GM18511 (cell line): Measurements from ENCODE around the gene LONRF2.
"Not testable (repeated sequence)": the region's sequence is repeated elsewhere in the genome, so short reads cannot be mapped to it uniquely, and the experiment has no call there.

ENCODE experiments used
- ATAC-seq: cut with Tn5 transposase; IDR thresholded peaks from one replicate; pipeline ENCODE4 v1.9.1; 2021; ENCODE audit warnings: mild to moderate bottlenecking, moderate library complexity; ENCODE audit not compliant: unreplicated experiment

The LONRF2 gene

GRCh38 chr2:100321866-100322820 lies at the start of gene LONRF2:
Gene LONRF2, minus strand, starts transcription at chr2:100322501. Its CDS starts 408 bp downstream, at chr2:100322093.
- ATAC-seq: no peak

- ATAC-seq: no peak
Observed at GRCh38 chr2:100367163-100367562, 44.9 kb upstream of the LONRF2 start.

GRCh38 chr2:100365434-100365833 lies 43.1 kb upstream of the LONRF2 start:
- no peak for ATAC-seq

DNA sequence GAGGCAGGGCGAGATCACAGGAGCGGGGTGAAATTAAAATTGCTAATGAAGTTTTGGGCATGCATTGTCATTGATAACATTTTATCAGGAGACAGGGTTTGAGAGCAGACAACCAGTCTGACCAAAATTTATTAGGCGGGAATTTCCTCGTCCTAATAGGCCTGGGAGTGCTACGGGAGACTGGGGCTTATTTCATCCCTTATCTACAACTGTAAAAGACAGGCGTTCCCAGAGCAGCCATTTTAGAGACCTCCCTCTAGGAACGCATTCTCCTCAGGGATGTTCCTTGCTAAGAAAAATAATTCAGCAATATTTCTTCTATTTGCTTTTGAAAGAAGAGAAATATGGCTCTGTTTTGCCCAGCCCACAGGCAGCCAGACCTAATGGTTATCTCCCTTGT lies 40.0 kb upstream of the LONRF2 start:
- not testable (repeated sequence) for ATAC-seq

DNA sequence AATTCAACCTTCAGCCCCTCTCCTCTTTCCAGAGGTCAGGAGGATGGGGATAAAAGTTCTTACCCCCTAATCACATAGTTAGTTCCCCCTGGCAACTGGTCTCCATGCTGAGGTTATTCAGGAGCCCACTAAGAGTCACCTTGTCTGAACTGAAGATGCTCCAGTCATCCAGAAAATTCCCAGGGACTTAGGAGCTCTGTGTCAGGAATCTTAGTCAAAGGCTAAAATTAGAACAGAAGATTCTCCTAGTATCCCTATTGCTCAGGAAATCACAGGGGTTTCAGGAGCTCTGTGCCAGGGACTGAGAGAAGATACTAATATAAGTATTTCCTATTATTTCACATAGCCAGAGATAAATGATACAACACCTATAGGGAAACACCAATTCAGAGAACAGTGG lies 37.3 kb upstream of the LONRF2 start:
- ATAC-seq: no peak

GRCh38 chr2:100358554-100358953 lies 36.3 kb upstream of the LONRF2 start:
- ATAC-seq: no peak

GRCh38 chr2:100352521-100352920 lies 30.2 kb upstream of the LONRF2 start:
- ATAC-seq: no peak

DNA sequence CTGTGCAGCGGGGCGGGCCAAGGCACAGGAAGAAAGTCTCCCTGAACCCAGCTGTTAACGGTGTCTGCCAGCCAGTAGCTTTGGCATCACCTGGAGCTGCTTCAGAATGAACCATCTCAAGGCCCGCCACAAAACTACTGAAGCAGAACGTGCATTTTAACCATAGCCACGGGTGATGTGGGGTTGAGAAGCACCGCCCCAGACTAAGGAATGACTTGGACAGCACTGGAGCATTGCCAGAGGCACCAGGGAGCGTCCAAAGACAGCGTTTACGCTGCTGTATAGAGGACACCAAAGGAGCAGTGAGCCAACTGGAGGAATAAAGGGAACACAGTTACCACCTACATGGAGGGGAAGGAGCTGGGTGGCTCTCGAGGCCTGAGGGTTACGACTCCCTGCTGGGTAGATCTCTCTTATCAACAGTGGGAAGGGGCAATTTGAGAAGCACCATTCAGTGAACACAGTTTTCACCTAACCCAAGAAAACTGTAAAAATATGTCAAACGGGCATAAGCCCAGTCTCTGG lies 28.4 kb upstream of the LONRF2 start:
- no peak for ATAC-seq

GRCh38 chr2:100345144-100345543 lies 22.8 kb upstream of the LONRF2 start:
- not testable (repeated sequence) for ATAC-seq

- ATAC-seq: no peak
Observed at GRCh38 chr2:100344433-100344832, 22.1 kb upstream of the LONRF2 start.

- not testable (repeated sequence) for ATAC-seq
Observed at GRCh38 chr2:100342466-100342865, 20.2 kb upstream of the LONRF2 start.

DNA sequence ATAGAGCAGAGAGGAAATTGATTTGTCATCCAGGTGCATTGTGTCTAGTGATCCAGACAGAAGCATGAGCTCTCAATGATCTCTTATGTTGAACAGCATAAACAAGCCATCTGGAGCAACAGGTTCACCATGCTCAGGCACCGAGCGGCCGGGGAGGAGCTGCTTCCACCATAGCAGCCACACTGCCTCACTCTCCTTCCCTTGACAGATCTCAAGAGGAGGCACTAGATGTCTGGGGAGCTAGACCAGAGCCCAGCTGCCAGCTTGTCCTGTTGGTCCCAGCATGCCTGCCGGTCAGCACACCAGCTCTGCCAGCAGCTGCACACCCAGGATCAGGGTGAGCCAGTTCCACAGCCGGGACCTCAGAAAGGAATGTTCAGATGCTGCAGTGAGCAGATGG lies 17.5 kb upstream of the LONRF2 start:
- ATAC-seq: no peak

DNA sequence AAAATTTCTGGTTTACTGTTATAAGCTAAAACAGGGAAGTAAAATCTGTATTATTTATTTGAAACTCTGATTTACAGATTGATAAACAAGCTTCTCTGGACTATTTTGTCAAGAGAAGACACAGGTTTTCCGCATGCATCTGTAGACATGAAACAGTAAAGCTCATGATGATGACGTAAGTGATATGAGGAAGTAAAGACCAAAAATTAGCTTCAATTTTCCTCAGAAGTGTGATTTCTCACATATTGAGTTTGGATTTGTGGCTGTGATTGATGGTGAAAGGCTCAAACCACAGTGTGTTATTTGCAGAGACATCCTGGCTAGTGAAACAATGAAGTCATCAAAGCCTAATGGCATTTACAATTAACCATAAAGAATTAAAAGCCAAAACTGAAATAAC lies 12.6 kb upstream of the LONRF2 start:
- no peak for ATAC-seq

DNA sequence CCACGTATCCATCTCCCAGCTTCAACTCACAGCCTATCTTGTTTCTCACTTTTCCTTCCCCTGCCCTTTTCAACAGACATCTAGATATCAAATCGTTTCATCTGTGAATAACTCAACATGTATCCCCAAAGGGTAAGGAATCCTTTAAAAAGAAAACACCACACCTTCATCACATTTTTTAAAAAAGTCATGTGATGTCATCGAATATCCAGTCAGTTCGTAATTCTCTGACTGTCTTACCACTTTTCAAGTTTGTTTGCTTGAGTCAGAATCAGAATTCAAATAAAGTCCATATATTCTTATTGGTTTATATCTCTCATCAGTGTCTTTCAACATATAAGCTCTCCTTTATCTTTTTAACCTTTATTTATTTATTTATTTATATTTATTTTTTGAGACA lies 5.4 kb upstream of the LONRF2 start:
- no peak for ATAC-seq

GRCh38 chr2:100321179-100321865 lies 979 bp downstream of the LONRF2 start:
- no peak for ATAC-seq

DNA sequence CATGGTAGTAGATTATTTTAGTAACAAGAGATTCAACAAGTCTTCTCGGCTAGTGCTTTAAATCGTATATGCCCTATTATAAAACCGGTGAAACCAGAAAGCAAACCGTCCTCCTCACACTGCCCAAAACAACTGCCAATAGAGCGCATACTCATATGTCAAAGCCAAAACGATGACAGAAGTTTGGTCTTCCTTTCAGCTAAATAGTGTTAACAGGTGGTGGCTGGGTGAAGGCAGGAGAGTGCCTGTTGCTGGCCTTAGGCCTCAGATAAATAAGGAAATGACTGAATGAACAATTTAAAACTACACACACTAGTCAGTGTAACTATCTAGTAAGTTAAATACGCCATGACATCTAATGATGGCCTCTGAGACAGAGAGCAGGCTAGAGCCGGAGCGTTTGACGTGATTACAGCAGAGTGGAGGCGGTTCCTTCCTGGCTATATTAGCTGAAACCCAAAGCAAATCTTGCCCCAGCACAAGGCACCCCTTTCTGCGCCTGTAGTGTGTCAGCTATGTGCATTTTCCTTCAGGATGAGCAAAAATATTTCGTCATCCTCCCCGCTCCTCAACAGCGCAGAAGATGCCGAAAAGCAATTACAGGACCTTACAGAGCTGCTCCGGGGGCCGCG lies 1.6 kb downstream of the LONRF2 start:
- ATAC-seq: no peak

GRCh38 chr2:100317634-100318033 lies 4.7 kb downstream of the LONRF2 start:
- no peak for ATAC-seq

- no peak for ATAC-seq
Observed at GRCh38 chr2:100309973-100310719, 12.2 kb downstream of the LONRF2 start.

DNA sequence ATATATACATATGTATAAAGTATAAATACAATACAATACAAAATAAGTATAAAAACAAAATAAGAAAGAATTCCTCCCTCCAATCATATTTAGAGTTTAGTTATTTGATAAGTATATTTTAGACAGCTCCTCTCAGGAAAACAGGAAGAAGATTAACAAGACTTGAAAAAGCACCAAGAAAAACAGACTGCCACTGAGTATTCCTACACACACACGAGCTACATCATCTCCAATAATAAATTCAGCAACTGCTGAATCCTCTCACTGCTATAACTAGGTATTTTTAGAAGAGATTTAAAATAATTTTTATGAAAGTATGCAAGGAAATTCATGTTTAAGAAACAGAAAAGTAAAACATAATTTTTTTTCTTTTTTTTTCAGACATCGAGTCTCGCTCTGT lies 13.0 kb downstream of the LONRF2 start:
- ATAC-seq: no peak

DNA sequence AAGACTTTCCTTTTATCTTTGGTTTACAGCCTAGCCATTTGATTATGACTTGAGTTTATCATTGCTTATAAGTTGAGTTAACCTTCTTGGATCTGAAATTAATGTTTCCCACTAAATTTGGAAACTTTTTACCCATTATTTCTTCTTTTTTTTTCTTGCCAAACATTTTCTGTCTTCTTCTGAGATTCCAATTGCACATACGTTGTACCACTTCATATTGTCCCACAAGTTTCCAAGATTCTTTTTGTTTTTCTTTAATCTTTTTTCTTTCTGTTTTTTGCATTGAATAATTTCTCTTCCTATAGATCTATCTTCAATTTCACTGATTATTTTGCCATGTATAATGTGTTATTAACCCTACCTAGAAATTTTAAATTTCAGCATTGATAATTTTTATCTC lies 18.6 kb downstream of the LONRF2 start:
- no peak for ATAC-seq

- ATAC-seq: no peak
Observed at GRCh38 chr2:100302585-100302892, 19.8 kb downstream of the LONRF2 start.
